K562 (cell line): ENCODE measurements around the gene CHST8. TPM values are rescaled to one million over a fixed set of nuclear protein-coding genes. Genes with fewer than 3 reads are reported as not detected.
"Not testable (repeated sequence)": the region's sequence is repeated elsewhere in the genome, so short reads cannot be mapped to it uniquely, and the experiment has no call there.

Source experiments
- ATAC-seq: fragments of 200-7000 bp; cut with Tn5 transposase; 3 replicates; pipeline ENCODE4 v1.9.1; 2020; ENCODE audit warnings: moderate library complexity
- BruUV-seq: library from RNA; stranded (reverse); fragments of 400-500 nt; replicated peaks from 2 replicates; lab custom pipeline; 2021; lab: Mats Ljungman, UMichigan
- CTCF ChIA-PET: fragments of 300-600 bp; formaldehyde crosslinking; extraction: SDS; loops from one replicate; lab custom pipeline; 2021; ENCODE audit warnings: low intra/inter-chr PET ratio; lab: Yijun Ruan, JAX
- POLR2A ChIA-PET: fragments of 300-600, 350-650 bp; sonication (Branson Sonifier 250); formaldehyde crosslinking; extraction: SDS; loops from one replicate; lab custom pipeline; 2021; ENCODE audit warnings: antibody characterized with exemption, inconsistent platforms; lab: Yijun Ruan, JAX
- DNase-seq, 4 experiments: peaks; one replicate each; pipeline versions ENCODE4 v3.0.0 to v3.0.0-alpha.2; 2011 to 2018; ENCODE audit warnings: low spot score in 3 of 4, mixed read lengths in 3 of 4; ENCODE audit errors: extremely low read depth in 1 of 4
- FAIRE-seq: peaks from 2 replicates; lab custom pipeline; 2011; peaks lifted over from hg19 to GRCh38; lab: Jason Lieb, UNC
- H2AFZ ChIP-seq: 2 replicates; pipeline ENCODE4 v1.6.0; 2011; ENCODE audit warnings: low read depth, low read length, control low read depth, inconsistent platforms
- H3K27ac ChIP-seq: fragments of 200-600 bp; 3 replicates; pipeline ENCODE4 v1.8.0; 2011; ENCODE audit warnings: low read depth, mild to moderate bottlenecking, control low read depth, inconsistent platforms, low read length, moderate library complexity, mixed read lengths; ENCODE audit errors: extremely low read depth
- H3K27me3 ChIP-seq, 2 experiments: fragments of 300-600 bp in 1 of 2; 2 replicates in 1 of 2; 3 replicates in 1 of 2; pipeline versions ENCODE4 v1.6.0 to v1.8.0; 2011; ENCODE audit warnings: inconsistent platforms in 2 of 2, low read length in 2 of 2, mild to moderate bottlenecking in 1 of 2, mixed read lengths in 1 of 2, moderate library complexity in 1 of 2; ENCODE audit not compliant: control insufficient read depth in 2 of 2, insufficient read depth in 2 of 2
- H3K36me3 ChIP-seq: fragments of 300-600 bp; 3 replicates; pipeline ENCODE4 v1.8.0; 2011; ENCODE audit warnings: mild to moderate bottlenecking, low read length, inconsistent platforms; ENCODE audit not compliant: control insufficient read depth, insufficient read depth
- H3K4me1 ChIP-seq, 2 experiments: fragments of 200-600 bp in 1 of 2; replicated peaks in 1 of 2; 2 replicates in 1 of 2; 3 replicates in 1 of 2; pipeline versions ENCODE4 v1.5.1 to v1.8.0; 2011; ENCODE audit warnings: inconsistent platforms in 2 of 2, low read length in 2 of 2, mild to moderate bottlenecking in 1 of 2, mixed read lengths in 1 of 2, moderate library complexity in 1 of 2; ENCODE audit not compliant: control insufficient read depth in 2 of 2, insufficient read depth in 2 of 2
- H3K4me2 ChIP-seq: 2 replicates; pipeline ENCODE4 v1.6.1; 2011; ENCODE audit warnings: low read length, control low read depth, inconsistent platforms, mixed read lengths; ENCODE audit not compliant: insufficient read depth
- H3K4me3 ChIP-seq: fragments of 200-600 bp; sonication (generic), shearing (Covaris generic); 2 replicates; pipeline ENCODE4 v1.5.1; 2016; ENCODE audit warnings: control low read depth, inconsistent platforms
- H3K79me2 ChIP-seq: fragments of 200-600 bp; 3 replicates; pipeline ENCODE4 v1.8.0; 2011; ENCODE audit warnings: low read length, inconsistent platforms; ENCODE audit not compliant: control insufficient read depth, insufficient read depth
- H3K9ac ChIP-seq, 2 experiments: 2 replicates each; pipeline versions ENCODE4 v1.6.0 to v1.6.1; 2011; ENCODE audit warnings: low read depth in 2 of 2, low read length in 2 of 2, control low read depth in 1 of 2, inconsistent platforms in 1 of 2, mild to moderate bottlenecking in 1 of 2, mixed read lengths in 1 of 2; ENCODE audit not compliant: insufficient read depth in 1 of 2
- H3K9me1 ChIP-seq: one replicate; pipeline ENCODE4 v1.6.0; 2011; ENCODE audit warnings: inconsistent platforms, mild to moderate bottlenecking, low read length, moderate library complexity; ENCODE audit not compliant: control insufficient read depth, insufficient read depth
- H3K9me3 ChIP-seq: replicated peaks from 2 replicates; pipeline ENCODE4 v1.5.1; 2011; ENCODE audit warnings: low read depth, low read length, inconsistent platforms; ENCODE audit not compliant: control insufficient read depth, insufficient read depth
- H4K20me1 ChIP-seq: replicated peaks from 2 replicates; pipeline ENCODE4 v1.6.1; 2011; ENCODE audit warnings: low read length, inconsistent platforms, mixed read lengths; ENCODE audit not compliant: control insufficient read depth, insufficient read depth
- CHCHD3 ChIP-seq: fragments of 250-450 bp; sonication (Bioruptor Pico); IDR thresholded peaks from 2 replicates; pipeline ENCODE4 v2.1.2; 2022; ENCODE audit warnings: mild to moderate bottlenecking
- DACH1 ChIP-seq: fragments of 450-650 bp; IDR thresholded peaks from 2 replicates; pipeline ENCODE4 v1.6.1; 2018; ENCODE audit not compliant: partially characterized antibody
- WGBS: fragments of 100-300 bp; shearing (Covaris generic); methylation state at CpG from one replicate; pipeline ENCODE4 v1.1.6; 2016; ENCODE audit warnings: low coverage, mixed read lengths; ENCODE audit not compliant: insufficient coverage; ENCODE audit errors: missing lambda C conversion rate; 5-methylcytosine and 5-hydroxymethylcytosine counted together
- in situ Hi-C: fragments of 300-500 bp; cut with MboI; formaldehyde crosslinking; loops from 4 replicates; pipeline ENCODE4 v1.15.0; 2018; ENCODE audit warnings: inconsistent platforms, mixed read lengths
- intact Hi-C: fragments of 100-400 bp; cut with micrococcal nuclease; formaldehyde crosslinking; loops from 2 replicates; pipeline ENCODE4 v1.14.2; 2022
- polyA plus RNA-seq, 8 experiments: library from polyadenylated mRNA; depleted of rRNA in 4 of 8; stranded (reverse) in 5 of 8; unstranded in 3 of 8; fragments of >200 nt; fragmentation: Nextera tagmentation in 2 of 8; fragmentation: Illumina TruSeq in 1 of 8; extraction: Ambion mirVana in 2 of 8; extraction: Trizol in 1 of 8; gene quantifications; 2 replicates each; pipeline versions ENCODE4 v1.2.1 to v1.2.3, GENCODE V29; 2011 to 2014; ENCODE audit warnings: inconsistent platforms in 1 of 8, missing spikeins in 1 of 8
- total RNA-seq, 7 experiments: library from RNA; depleted of rRNA in 6 of 7; stranded (reverse); fragments of >200 nt in 6 of 7; fragmentation: Illumina TruSeq in 2 of 7; extraction: Trizol in 2 of 7; gene quantifications; 2 replicates each; pipeline versions ENCODE4 v1.2.1 to v1.2.3, GENCODE V29; 2011 to 2021; ENCODE audit warnings: low replicate concordance in 1 of 7
- TF ChIP-seq, protein P1 (sequence below): fragments of 450-650 bp; formaldehyde crosslinking; IDR thresholded peaks from 2 replicates; pipeline ENCODE4 v1.4.0; 2020; ENCODE audit warnings: mild to moderate bottlenecking, moderate library complexity

CHST8 gene
- total and polyA plus RNA-seq, 9 of the 15 experiments (the other 6 are each of a cell fraction or from before 2014, with no cell fraction given): 0.11 TPM; not detected in 8

DNA sequence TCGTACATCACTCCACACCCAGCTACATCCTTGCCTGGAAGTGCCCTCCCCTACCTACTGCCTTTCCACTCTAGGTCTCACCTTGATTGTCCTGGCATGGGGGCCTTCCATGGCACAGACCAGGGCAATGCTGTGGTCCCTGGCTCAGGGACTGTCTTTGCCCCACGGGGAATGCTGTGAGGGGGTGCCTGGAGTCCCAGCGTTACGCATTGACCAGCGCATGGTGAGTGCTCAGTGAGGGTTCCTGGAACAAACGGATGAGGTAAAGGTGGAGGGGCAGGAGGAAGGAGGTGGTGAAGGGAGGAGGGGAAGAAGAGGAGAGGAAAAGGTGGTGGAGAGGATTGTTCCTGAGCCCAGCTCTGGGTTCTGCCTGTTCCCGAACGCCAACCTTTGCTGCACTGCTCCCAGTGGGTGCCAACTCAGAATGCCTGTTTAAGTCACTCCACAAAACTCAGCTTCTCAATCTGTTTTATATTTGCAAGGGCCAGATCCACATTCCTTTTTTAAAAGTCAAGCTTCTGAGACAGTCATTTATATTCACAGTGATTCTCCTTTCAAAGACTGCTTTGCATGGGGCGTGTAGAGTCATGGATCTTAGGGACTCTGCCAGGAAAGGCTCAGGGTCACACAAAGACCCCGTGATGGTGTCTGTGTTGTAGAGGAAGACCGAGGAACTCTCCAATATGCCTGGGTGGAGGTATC lies 40.8 kb downstream of the CHST8 start:
- no peak for DNase-seq
- intact Hi-C loops (no loop called here), in situ Hi-C loops (no loop called here)
- no peak overlapping the region for H3K9ac ChIP-seq
- no peak overlapping the region for H3K4me2 ChIP-seq
- no peak for ATAC-seq
- POLR2A ChIA-PET: interaction anchor here (0.6 kb wide), 1 partner anchor 266 kb away, joined by 6 read pairs; no protein-coding TSS in a partner anchor
- no peaks in the 10 kb centered on the region for H4K20me1 ChIP-seq
- no TSS peak for BruUV-seq
- WGBS: 1% methylated on average over 11 of the region's 11 CpGs
- FAIRE-seq: no peak
- no peaks in the 10 kb centered on the region for H3K79me2 ChIP-seq
- H3K27me3 ChIP-seq: peaks cover 6 to 15% of the 10 kb centered on the region in 2 experiments; a peak in 3 of 5 replicates
- H3K4me3 ChIP-seq: no peak overlapping the region
- TF ChIP-seq DACH1 (no peak), CHCHD3 (CRISPR knock-in tag) (no peak)
- TF ChIP-seq, protein P1, sequence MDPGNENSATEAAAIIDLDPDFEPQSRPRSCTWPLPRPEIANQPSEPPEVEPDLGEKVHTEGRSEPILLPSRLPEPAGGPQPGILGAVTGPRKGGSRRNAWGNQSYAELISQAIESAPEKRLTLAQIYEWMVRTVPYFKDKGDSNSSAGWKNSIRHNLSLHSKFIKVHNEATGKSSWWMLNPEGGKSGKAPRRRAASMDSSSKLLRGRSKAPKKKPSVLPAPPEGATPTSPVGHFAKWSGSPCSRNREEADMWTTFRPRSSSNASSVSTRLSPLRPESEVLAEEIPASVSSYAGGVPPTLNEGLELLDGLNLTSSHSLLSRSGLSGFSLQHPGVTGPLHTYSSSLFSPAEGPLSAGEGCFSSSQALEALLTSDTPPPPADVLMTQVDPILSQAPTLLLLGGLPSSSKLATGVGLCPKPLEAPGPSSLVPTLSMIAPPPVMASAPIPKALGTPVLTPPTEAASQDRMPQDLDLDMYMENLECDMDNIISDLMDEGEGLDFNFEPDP: no peak
- no peak overlapping the region for H2AFZ ChIP-seq
- no peaks in the 10 kb centered on the region for H3K9me1 ChIP-seq
- H3K9me3 ChIP-seq: no peaks in the 10 kb centered on the region
- H3K27ac ChIP-seq: no peak overlapping the region
- no peaks in the 10 kb centered on the region for H3K4me1 ChIP-seq
- CTCF ChIA-PET: no interaction called here
- H3K36me3 ChIP-seq: no peaks in the 10 kb centered on the region

DNA sequence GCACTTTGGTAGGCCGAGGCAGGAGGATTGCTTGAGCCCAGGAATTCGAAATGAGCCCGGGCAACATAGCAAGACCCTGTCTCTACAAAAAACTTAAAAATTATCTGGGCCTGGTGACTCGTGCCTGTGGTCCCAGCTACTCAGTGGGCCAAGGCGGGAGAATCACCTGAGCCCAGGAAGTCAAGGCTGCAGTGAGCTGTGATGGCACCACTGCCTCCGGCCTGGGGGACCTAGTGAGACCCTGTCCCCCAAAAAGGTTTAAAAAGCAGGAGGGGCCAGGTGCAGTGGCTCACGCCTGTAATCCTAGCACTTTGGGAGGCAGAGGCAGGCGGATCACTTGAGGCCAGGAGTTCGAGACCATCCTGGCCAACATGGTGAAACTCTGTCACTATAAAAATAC lies 41.6 kb downstream of the CHST8 start:
- CTCF ChIA-PET, H3K36me3 ChIP-seq, H3K9ac ChIP-seq, H3K4me2 ChIP-seq, H3K27ac ChIP-seq, ATAC-seq, DNase-seq, H3K4me1 ChIP-seq, H3K9me1 ChIP-seq, H2AFZ ChIP-seq, H4K20me1 ChIP-seq, in situ Hi-C loops, H3K4me3 ChIP-seq, intact Hi-C loops, BruUV-seq, FAIRE-seq, H3K9me3 ChIP-seq, H3K79me2 ChIP-seq: not testable (repeated sequence)
- 0% methylated on average over 8 of the region's 9 CpGs for WGBS
- POLR2A ChIA-PET: interaction anchor here (0.6 kb wide), 1 partner anchor 266 kb away, joined by 6 read pairs; no protein-coding TSS in a partner anchor
- H3K27me3 ChIP-seq: peaks cover 9 to 15% of the 10 kb centered on the region in 2 experiments; a peak in 4 of 5 replicates
